NCI-H1048 (cell line): ENCODE data around the gene E2F6.

Experiments
- DNase-seq: peaks from one replicate; lab custom pipeline; 2025; lab: John Stamatoyannopoulos, UW

Gene E2F6

GRCh38 chr2:11456251-11456650 lies 9.7 kb downstream of the E2F6 start:
- DNase-seq = no peak

- DNase-seq = no peak
Measured at GRCh38 chr2:11454824-11455223, 11.1 kb downstream of the E2F6 start.

DNA sequence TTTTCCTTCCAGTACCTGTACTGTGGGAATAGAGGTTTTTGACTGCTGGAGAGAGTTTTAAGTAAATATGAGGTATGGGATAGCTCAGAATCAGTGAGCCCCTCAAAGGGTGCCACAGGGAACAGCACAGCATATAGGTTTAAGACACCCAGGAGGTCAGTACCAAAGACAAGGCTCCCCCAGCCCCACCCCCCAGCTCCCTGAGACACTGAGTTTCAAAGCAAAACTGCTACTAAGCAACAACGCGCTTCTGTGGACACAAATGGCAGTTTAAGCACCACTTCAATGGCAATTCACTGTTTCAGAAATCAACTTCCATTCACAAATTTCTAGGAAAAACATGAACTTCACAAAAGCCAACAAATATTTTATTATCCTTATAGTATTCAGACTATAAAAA lies 15.2 kb downstream of the E2F6 start:
- DNase-seq = no peak

DNA sequence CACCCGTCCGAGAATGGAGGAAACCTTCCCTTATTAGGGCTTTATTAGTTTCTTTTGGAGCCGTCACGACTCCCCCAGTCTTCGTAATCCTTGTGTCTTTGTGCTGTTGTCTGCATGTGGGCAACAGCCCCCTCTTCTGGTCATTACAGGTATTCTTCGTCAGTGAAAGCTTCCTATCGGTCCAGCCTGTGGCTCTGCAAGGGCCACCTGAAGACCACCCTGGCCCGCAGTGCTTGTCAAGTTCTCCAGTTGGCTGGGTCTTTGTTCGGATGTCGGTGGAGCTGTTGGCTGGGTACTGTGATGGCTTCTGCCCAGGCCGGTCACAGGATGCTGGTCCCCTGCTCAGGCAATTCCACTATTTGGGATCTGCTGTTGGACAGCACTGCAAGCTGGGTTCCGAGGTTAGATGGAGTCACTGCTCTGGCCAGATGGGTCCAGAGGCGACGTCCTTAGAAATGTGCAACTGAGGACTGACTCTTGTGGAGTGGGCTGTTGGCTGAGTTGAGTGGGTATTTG lies 19.2 kb downstream of the E2F6 start:
- DNase-seq = no peak

DNA sequence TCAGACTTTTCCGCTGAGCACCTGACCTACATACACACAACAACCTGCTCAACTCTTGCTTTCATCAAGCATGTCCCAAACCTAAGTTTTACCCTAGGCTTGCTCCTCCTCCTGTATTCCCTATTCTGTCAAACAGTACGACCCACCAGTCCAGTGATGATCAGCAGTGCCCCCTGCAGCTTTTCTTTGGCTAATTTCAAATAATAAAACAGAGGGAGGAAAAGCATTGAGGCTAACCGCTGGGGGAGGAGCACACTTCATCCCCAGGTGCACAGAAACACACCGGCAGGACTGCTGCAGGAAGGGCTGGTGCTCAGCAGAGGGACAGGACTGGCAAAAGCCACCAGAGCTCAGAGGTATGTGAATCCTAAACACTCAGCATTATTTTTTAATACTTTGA lies 21.2 kb downstream of the E2F6 start:
- no peak for DNase-seq

- no peak for DNase-seq
Measured at GRCh38 chr2:11438555-11439080, 27.3 kb downstream of the E2F6 start.

- DNase-seq = no peak
Measured at GRCh38 chr2:11437602-11438001, 28.4 kb downstream of the E2F6 start.

- no peak for DNase-seq
Measured at GRCh38 chr2:11435036-11435435, 30.9 kb downstream of the E2F6 start.

DNA sequence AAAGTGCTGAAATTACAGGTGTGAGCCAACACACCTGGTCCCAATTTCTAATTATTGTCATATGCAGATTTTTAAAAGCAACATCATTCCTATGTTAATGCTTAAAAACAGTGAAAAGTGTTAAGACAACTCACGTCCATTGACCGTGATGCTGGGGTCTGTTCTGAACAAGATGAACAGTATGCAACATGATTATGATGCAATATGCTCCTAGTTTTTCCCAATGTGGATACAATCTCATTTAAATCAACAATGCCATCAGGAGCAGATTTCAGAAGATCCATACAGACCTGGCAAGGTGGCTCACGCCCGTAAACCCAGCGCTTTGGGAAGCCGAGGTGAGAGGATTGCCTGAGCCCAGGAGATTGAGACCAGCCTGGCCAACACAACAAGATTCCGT lies 31.5 kb downstream of the E2F6 start:
- DNase-seq = no peak

GRCh38 chr2:11433822-11434221 lies 32.1 kb downstream of the E2F6 start:
- no peak for DNase-seq

GRCh38 chr2:11430729-11431128 lies 35.2 kb downstream of the E2F6 start:
- DNase-seq = no peak

GRCh38 chr2:11427224-11427623 lies 38.7 kb downstream of the E2F6 start:
- no peak for DNase-seq

- no peak for DNase-seq
Measured at GRCh38 chr2:11422901-11423435, 43.0 kb downstream of the E2F6 start.

DNA sequence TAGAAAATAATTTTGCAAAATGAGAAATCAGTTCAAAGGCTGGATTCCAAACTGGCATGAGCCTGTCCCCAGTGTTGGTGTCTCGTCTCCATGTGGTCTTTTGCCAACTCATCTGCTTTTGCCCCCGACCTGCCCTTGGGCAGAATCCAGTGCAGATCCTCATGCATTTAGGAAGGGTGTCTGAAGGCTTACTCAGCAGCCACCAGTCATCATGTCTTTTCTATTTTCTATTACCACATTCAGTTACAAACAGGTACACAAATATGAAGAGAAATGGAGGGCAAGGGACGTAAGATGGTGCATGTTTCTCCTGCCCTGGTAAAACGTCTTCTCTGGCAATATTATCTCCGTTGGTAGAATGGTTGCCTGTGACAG lies 43.5 kb downstream of the E2F6 start:
- DNase-seq = no peak

DNA sequence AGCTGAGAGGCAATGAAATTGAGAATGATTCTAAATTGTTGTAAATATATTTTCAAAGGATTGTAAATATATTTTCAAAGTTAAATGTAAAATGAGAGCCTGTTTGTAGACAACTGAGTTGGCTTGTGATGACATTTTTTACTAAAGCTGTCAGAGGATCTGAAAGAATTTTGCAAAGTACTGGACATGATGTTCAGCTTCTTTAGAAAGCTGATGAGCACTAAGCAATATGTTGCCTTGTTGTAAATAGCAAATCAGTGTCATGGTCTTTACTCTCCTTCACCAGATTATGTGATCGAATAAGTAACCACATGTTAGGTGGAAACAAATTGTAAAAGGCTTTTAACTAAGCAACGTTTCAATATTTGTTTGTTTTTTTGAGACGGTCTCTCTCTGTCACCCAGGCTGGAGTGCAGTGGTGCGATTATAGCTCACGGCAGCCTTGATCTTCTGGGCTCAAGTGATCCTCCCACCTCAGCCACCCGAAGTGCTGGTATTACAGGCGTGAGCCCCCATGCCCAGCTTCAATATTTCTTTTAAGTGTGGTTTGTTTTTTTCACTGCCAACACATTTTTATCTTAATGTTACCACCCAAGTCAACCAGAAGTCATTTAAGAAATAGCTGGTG lies 44.0 kb downstream of the E2F6 start:
- no peak for DNase-seq

DNA sequence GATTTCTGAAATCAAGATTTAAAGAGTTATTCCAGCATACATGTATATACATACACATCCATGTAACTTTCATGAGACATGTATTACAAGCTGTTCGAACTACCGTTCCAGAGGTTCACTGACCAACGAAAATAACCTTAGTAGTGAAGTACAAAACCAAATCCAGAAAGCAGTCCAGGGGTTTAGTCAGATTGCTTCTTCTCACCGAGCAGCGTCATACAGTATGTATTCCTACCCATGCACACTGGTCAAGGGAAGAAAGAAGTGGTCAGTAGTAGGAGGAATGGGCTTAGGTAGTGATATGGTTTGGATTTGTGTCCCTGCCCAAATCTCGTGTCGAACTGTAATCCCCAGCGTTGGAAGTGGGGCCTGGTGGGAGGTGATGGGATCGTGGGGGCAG lies 45.3 kb downstream of the E2F6 start:
- no peak for DNase-seq

GRCh38 chr2:11420190-11420589 lies 45.8 kb downstream of the E2F6 start:
- DNase-seq = no peak

DNA sequence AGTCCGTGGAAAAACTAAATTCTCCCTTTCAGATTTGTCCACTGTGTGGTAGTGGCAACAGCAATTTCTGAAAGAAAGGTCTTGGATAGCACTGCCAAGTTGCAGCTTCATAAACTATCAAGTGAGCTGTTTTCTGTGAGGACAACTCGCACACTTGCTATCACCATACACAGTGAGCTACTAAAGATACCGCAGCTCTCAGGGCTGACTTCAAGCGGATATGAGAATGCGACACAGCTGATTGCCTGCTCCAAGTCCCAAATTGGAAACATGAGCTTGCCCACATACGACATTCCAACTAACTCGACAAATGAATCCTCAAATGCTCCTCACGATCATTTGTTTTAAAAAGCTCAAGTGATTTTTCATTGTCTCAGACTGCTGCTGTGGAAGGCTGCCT lies 46.2 kb downstream of the E2F6 start:
- DNase-seq = no peak

DNA sequence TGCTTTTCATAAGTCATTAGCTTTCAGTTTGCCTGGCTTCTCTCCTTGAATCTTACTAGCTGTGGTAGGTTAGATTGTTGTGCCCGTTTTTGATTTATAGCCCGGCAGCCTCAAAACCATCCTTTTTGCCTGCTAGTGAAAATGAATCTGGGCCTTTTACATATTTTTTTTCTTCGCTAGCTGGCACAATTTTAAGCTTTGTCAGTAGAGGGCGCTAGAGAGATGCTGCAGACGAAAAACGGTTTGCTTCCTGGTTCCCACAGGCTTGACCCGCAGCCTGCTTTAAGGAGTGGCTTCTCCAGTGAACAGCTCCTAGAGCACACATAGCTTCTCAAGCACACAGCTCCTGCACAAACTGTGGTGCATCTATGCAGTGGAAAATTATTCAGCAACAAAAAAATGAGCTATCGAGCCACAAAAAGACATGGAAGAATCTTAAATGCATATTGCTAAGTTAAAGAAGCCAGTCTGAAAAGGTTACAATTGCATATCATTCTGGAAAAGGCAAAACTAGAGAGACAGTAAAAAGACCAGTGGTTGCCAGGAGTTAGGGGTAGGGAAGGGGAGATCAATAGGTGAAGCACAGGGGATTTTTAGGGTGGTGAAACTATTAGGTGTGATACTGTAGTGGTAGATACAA lies 47.9 kb downstream of the E2F6 start:
- DNase-seq = no peak

GRCh38 chr2:11416931-11417330 lies 49.0 kb downstream of the E2F6 start:
- DNase-seq = no peak

DNA sequence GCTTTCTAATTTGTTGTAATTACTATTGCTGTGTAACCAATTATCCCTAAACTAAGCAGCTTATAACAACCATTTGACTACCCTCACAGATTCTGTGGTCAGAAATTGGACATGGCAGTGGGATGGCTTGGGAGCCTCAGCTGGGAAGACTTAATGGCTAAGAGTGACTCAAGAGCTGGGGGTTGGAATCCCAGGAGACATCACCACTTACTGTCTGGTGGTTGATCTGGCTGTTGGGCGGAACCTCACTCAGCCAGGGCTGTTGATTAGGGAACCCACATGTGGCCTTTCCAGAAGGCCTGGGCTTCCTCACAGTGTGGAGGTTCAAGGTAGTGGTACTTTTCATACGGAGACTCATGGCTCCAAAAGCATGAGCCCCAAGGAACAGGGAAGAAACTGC lies 49.8 kb downstream of the E2F6 start:
- DNase-seq = no peak

GRCh38 chr2:11414372-11415124 lies 51.4 kb downstream of the E2F6 start:
- no peak for DNase-seq

- DNase-seq = no peak
Measured at GRCh38 chr2:11412449-11412810, 53.5 kb downstream of the E2F6 start.
